ENCODE results near the gene FOXO3. TPM values are rescaled to one million over a fixed set of nuclear protein-coding genes. Genes with fewer than 3 reads are reported as not detected.
A peak's percentile ranks its signal among the peaks of the same experiment; 100 is the strongest.

Gene FOXO3
- total RNA-seq, 4 donors from 2014 or later, result 52.3 to 71.2 (median 61.3) TPM

- Histone ChIP-seq H3K36me3 (no peaks in the 10 kb centered on the region), H3K27me3 (no peaks in the 10 kb centered on the region), H3K4me3 (peak overlapping the region; percentile 79 to 86), H3K4me1 (no peaks in the 10 kb centered on the region), H3K9me3 (no peaks in the 10 kb centered on the region), H3K27ac (peak overlapping the region; percentile 99 to 100)
- intact Hi-C loops (cut with DNase I; ENCODE audit: low total_unique reads), result loop anchor here (5.0 kb wide), 2 partner anchors 225 to 515 kb away; no protein-coding TSS in a partner anchor
- no peak for TF ChIP-seq POLR2A (IDR thresholded peaks at IDR 0.05)
- no peak for TF ChIP-seq CTCF (IDR thresholded peaks at IDR 0.05)
- peak in 1 of 2 donors; percentile 26 for DNase-seq
Observed at GRCh38 chr6:108556866-108557493, 3.7 kb upstream of the FOXO3 start.

- Histone ChIP-seq H3K36me3 (no peaks in the 10 kb centered on the region), H3K4me3 (peak overlapping the region; percentile 79 to 86), H3K27me3 (no peaks in the 10 kb centered on the region), H3K27ac (peak overlapping the region; percentile 99 to 100), H3K4me1 (no peaks in the 10 kb centered on the region), H3K9me3 (no peaks in the 10 kb centered on the region)
- TF ChIP-seq CTCF (IDR thresholded peaks at IDR 0.05) (peak in 3 of 4 experiments; percentile 2 to 14 (median 5)), POLR2A (IDR thresholded peaks at IDR 0.05) (peak; percentile 52 to 63)
- intact Hi-C loops (cut with DNase I; ENCODE audit: low total_unique reads), result loop anchor here (5.0 kb wide), 2 partner anchors 225 to 515 kb away; no protein-coding TSS in a partner anchor
- peak; percentile 75 to 76 for DNase-seq
Observed at GRCh38 chr6:108557494-108558371, 3.0 kb upstream of the FOXO3 start.

GRCh38 chr6:108558372-108559096 is 2.2 kb upstream of the FOXO3 start:
- DNase-seq, result peak; percentile 98 to 99
- H3K4me1 ChIP-seq, result no peaks in the 10 kb centered on the region
- H3K27ac ChIP-seq, result peak overlapping the region; percentile 99 to 100
- H3K36me3 ChIP-seq, result no peaks in the 10 kb centered on the region
- intact Hi-C loops (cut with DNase I; ENCODE audit: low total_unique reads), result loop anchor here (5.0 kb wide), 2 partner anchors 224 to 514 kb away; no protein-coding TSS in a partner anchor
- H3K4me3 ChIP-seq, result peak overlapping the region; percentile 86
- peak; percentile 81 to 92 for TF ChIP-seq POLR2A (IDR thresholded peaks at IDR 0.05)
- TF ChIP-seq CTCF (IDR thresholded peaks at IDR 0.05), result peak in 1 of 4 experiments; percentile 33
- no peaks in the 10 kb centered on the region for H3K9me3 ChIP-seq
- H3K27me3 ChIP-seq, result no peaks in the 10 kb centered on the region

- peak; percentile 89 to 91 for DNase-seq
- Histone ChIP-seq H3K4me3 (peak overlapping the region; percentile 86), H3K27ac (peak overlapping the region; percentile 99 to 100), H3K36me3 (no peaks in the 10 kb centered on the region), H3K4me1 (no peaks in the 10 kb centered on the region), H3K9me3 (no peaks in the 10 kb centered on the region), H3K27me3 (no peaks in the 10 kb centered on the region)
- intact Hi-C loops (cut with DNase I; ENCODE audit: low total_unique reads), result loop anchor here (5.0 kb wide), 2 partner anchors 223 to 513 kb away; no protein-coding TSS in a partner anchor
- no peak for TF ChIP-seq CTCF (IDR thresholded peaks at IDR 0.05)
- TF ChIP-seq POLR2A (IDR thresholded peaks at IDR 0.05), result peak; percentile 61 to 91
Observed at GRCh38 chr6:108559097-108559883, 1.4 kb upstream of the FOXO3 start.

Measured in uterus (tissue), 4 donors.